Stimulated activated CD8-positive, alpha-beta memory T cell treated with anti-CD3 and anti-CD28 coated beads, Interleukin-7, amount 100 ng/mL, for 1 hour (primary cell): ENCODE measurements around the gene NPW.
A peak's percentile ranks its signal among the peaks of the same experiment; 100 is the strongest.
"Not testable (repeated sequence)": the region's sequence is repeated elsewhere in the genome, so short reads cannot be mapped to it uniquely, and the experiment has no call there.

Experiments
- DNase-seq, 2 donors: peaks; one replicate each; pipeline ENCODE4 v3.0.0-alpha.2; 2020; ENCODE audit warnings: low read depth in 2 of 2

NPW gene

GRCh38 chr16:2023092-2024031 lies 3.8 kb downstream of the NPW start:
- DNase-seq = peak; percentile 95 to 97

DNA sequence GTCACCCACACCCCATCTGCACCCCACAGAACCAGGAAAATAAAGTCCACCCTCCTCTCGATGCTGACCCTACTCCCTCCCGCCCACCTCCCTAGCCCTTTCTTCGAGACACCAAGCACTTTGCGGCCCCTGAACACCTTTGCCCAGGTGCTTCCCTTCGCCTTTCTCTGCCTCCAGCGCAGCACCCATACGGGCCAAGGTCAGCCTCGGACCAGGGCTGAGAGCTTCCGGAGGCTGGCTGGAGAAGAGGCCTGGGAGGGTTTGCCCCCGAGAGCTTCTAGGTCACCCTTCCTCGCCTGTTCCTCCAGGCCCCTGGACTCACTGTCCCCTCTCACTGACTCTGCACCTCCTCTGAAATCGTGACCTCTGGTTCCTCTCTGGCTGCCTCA lies 4.4 kb downstream of the NPW start:
- DNase-seq = no peak

GRCh38 chr16:2025251-2025650 lies 5.7 kb downstream of the NPW start:
- no peak for DNase-seq

GRCh38 chr16:2025878-2026460 lies 6.4 kb downstream of the NPW start:
- no peak for DNase-seq

- DNase-seq = no peak
These were observed 7.0 kb downstream of the NPW start, which contains the start of gene NHERF2 for GRCh38 chr16:2026461-2027023. Gene NHERF2, plus strand, starts transcription at chr16:2026902. Its CDS starts 104 bp downstream, at chr16:2027006.

GRCh38 chr16:2027024-2028010 lies 7.7 kb downstream of the NPW start:
- DNase-seq = no peak

GRCh38 chr16:2028146-2028545 lies 8.6 kb downstream of the NPW start:
- no peak for DNase-seq

DNA sequence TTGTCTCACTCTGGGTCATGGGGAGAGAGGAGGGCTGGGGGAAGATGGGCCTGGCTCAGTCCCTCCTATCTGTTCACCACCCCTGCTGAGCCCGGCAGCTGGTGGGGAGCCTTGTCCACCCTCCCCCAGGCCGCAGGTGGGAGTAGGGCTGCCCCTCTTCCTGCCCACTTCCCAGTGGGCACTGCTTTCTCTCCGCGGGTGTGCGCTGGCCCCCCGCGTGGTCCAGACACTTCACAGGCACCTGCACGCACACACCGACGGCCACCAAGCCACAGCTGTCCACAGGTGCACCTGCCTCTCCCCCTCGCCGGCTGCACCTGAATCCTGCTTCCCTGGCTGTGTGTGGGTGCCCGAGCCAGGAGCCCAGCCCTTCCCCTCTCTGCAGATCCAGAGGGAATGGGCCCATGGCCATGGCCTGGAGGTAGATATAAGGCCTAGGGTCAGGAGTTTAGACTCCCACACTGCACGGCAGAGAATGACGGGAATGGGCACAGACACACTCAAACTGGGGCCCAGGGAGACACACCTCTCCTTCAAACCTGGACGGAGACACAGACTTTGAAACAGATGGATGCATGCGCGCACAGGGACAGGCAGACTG lies 9.1 kb downstream of the NPW start:
- DNase-seq = no peak

DNA sequence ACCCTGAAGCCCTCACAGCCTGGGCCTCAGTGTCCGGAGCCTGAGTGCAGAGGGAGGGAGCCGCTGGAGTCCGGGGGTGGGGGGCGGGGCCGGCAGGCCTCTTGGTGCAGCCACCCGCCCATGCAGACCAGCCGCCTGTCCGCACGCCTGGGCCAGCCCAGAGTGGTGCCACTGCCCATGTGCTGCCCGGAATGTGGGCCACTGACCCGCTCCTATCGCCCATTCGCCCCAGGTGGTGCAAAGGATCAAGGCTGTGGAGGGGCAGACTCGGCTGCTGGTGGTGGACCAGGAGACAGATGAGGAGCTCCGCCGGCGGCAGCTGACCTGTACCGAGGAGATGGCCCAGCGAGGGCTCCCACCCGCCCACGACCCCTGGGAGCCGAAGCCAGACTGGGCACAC lies 9.8 kb downstream of the NPW start:
- DNase-seq = no peak

DNA sequence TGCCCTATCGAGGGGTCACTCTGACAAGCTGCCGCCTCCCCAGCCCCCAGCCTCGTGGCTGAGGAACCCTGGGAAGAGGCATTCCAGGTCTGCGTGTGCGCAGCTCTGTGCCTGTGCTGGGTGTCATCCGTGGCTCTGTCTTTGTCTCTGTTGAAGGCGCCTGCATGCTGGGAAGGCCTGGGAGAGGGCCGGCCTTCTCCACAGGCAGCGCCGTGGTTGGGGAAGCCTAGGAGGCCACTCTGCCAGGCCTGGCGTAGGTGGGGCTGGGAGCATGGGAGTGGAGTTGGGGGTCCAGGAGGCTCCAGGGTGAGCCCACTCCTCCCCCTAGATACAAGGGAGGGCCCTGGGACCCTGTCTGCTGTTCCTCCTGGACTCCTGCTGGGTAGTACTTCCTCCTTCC lies 10.5 kb downstream of the NPW start:
- DNase-seq = no peak

DNA sequence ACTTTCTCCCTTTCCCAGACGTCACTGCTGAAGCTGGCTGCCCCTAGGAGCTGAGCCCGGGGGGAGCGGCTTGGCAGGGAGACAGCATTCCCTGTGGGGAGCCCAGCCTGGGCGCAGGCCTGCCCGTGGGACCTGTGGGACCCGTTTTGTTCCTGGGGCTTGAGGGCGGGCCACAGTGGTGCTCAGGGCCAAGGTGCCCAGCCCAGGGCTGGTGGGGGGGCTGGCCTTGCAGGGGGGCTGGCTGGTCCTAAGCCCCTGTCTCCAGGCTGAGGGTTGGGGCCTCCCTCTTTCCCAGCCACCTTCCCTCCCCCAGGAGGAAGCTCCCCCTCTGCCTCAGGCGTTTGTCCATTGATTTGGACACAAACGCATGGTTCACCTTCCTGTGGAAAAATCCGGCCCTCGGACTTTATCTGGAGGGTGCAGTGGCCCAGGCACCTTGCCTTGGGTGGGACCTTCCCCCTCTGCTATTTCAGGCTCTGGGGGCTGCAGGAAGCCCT lies 11.5 kb downstream of the NPW start:
- no peak for DNase-seq

DNA sequence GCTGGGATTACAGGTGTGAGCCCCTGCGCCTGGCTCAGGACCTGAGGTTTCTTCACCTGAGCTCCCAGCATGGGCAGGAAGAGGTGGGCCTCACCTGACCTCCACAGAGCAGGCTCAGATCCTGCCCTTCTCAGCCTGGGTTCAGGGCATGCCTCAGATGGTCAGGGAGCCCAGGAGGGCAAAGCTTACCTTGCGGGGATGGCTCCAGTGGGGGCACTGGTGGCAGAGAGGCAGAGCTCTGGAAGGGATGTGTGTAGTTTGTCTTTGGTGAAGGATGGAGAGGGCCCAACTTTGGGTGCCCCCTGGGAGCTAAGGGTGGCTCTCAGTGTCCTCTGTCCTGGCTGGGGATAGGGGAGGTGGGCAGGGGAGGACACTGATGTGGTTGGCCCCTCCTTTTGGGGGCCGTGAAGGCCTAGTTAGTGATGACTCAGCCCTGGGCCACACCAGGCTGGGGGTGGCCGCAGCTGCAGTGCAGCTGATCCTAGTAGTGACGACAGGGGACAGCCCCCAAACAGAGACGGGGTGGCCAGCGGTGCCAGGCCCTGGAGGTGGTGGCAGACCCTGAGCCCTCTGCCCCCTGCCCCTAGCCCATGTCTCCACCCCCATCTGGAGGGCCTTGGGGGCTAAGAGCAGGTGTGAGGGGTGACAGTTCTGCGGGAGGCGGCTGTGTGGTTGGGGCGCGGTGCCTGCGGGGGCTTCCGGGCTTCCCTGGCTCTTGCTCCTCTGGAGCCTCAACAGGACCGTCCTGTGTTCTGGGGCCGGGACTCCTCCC lies 12.9 kb downstream of the NPW start:
- DNase-seq = no peak

DNA sequence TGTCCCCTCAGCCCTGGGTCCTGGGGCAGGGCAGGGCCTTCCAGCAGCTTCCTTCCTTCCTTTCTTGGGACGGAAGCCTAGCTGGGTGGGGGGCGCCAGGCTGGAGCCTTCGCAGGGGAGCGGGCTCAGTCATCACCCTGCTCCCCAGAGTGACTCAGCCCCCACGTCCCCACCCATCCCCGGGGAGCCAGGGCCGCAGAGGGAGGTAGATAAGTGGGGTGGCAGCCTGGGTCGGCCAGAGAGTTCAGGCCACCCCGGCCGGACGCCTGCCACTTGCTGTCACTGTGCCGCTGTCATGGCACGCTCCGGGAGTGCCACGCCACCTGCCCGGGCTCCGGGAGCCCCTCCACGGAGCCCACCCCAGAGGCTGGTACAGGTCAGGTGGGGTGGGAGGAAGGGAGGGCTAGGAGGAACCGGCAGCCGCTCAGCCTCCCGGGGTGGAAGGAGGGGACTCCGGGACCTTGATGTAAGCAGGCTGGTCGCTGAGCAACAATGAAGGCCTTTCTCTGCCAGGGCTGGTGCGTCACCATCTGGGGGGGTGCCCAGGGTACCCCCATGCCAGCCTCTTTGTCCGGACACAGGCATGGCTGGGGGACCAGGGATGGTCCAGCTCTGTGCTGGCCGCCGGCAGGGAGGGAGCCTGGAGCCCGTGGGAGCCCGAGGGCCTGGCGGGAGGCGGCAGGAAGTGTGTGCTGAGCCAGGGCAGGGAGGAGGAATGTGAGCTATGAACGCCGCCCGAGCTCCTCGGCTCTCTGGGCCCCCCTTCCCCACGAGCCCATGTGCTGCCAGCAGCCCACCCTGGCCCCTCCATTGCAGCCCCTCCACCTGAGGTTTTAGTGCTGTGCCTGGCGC lies 13.7 kb downstream of the NPW start:
- no peak for DNase-seq

DNA sequence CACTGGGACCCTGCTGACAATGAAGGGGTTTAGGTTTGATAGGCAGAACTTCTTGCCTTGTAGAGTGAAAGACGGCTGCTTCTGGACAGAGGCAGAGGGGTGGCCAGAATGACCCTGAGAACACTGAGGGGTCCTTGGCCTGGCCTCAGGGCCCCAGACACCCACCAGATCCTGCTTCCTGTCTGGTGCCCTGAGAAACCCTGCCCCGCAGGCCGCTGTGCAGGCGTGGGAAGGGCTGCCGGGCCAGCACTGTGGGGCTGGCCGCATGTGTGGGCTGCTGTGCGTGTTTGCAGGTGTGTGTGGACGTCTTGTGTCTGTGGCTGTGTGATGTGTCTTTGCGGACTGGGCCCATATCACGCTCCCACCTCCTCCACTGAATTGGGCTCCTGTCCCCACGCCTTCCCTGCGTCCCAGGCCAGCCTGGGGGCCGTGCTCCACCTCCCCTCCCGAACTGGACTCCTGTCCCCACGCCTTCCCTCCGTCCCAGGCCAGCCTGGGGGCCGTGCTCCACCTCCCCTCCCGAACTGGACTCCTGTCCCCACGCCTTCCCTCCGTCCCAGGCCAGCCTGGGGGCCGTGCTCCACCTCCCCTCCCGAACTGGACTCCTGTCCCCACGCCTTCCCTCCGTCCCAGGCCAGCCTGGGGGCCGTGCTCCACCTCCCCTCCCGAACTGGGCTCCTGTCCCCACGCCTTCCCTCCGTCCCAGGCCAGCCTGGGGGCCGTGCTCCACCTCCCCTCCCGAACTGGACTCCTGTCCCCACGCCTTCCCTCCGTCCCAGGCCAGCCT lies 14.5 kb downstream of the NPW start:
- DNase-seq = not testable (repeated sequence)

- DNase-seq = no peak
These were observed 15.3 kb downstream of the NPW start for GRCh38 chr16:2034696-2035430.

GRCh38 chr16:2035431-2036199 lies 16.0 kb downstream of the NPW start:
- DNase-seq = no peak
